Neural progenitor cell (in vitro differentiated cells): ENCODE results near the gene DTYMK.

Source experiments
- CTCF ChIP-seq: fragments of 200-600 bp; sonication (generic); IDR thresholded peaks from 2 replicates; pipeline ENCODE4 v1.5.1; 2017; ENCODE audit warnings: antibody characterized with exemption, mild to moderate bottlenecking
- EZH2 ChIP-seq: fragments of 200-600 bp; sonication (generic); IDR thresholded peaks from 2 replicates; pipeline ENCODE4 v1.6.1; 2017; ENCODE audit warnings: antibody characterized with exemption, mild to moderate bottlenecking, moderate library complexity

GRCh38 chr2:241671457-241672240, 15.0 kb downstream of the DTYMK start:
- TF ChIP-seq CTCF (no peak), EZH2 (no peak)
